ENCODE results near the gene ATP5PD.
"Not testable (repeated sequence)": the region's sequence is repeated elsewhere in the genome, so short reads cannot be mapped to it uniquely, and the experiment has no call there.

The ATP5PD gene

GRCh38 chr17:75006084-75006483 is 40.7 kb downstream of the ATP5PD start:
- peaks cover 0 to 39% of the 10 kb centered on the region in 2 experiments; a peak in 2 of 3 replicates for H3K36me3 ChIP-seq (ENCODE audit: control insufficient read depth in 2 of 2, insufficient read depth in 1 of 2, low read length in 2 of 2)
- peak; percentile 93 for TF ChIP-seq ZNF121 (tag by site-specific recombination; IDR thresholded peaks at IDR 0.05)
- H3K9me3 ChIP-seq (ENCODE audit: control insufficient read depth, insufficient read depth, low read depth, low read length); H3K27ac ChIP-seq (ENCODE audit: extremely low read depth, low read depth, low read length); H3K4me1 ChIP-seq (ENCODE audit: control insufficient read depth, insufficient read depth, low read length); H3K4me3 ChIP-seq (ENCODE audit: low read depth, low read length): not testable (repeated sequence)
- ChIA-PET POLR2A (interaction anchor here (0.8 to 1.9 kb wide), 3 partner anchors 18 to 44 kb away, joined by 3 to 7 read pairs (median 4); partner anchors contain the start of gene CDR2L), CTCF (interaction anchor here (0.7 to 4.0 kb wide), 4 partner anchors 12 to 163 kb away, joined by 3 to 37 read pairs (median 4); no protein-coding TSS in a partner anchor)

- Histone ChIP-seq H3K27ac (ENCODE audit: extremely low read depth, low read depth, low read length) (no peak overlapping the region), H3K4me1 (ENCODE audit: control insufficient read depth, insufficient read depth, low read length) (peaks cover 7% of the 10 kb centered on the region; the same call in 1 of the 2 replicates), H3K36me3 (ENCODE audit: control insufficient read depth in 2 of 2, insufficient read depth in 1 of 2, low read length in 2 of 2) (peaks cover 3 to 41% of the 10 kb centered on the region in 2 experiments; a peak in 2 of 3 replicates), H3K4me3 (ENCODE audit: low read depth, low read length) (no peak overlapping the region), H3K9me3 (ENCODE audit: control insufficient read depth, insufficient read depth, low read depth, low read length) (no peaks in the 10 kb centered on the region)
- CTCF ChIA-PET: interaction anchor here (0.7 to 4.0 kb wide), 3 partner anchors 17 to 162 kb away, joined by 3 to 37 read pairs (median 3); no protein-coding TSS in a partner anchor
- POLR2A ChIA-PET: interaction anchor here (0.5 to 1.9 kb wide), 3 partner anchors 17 to 212 kb away, joined by 3 to 7 read pairs (median 3); partner anchors contain the start of gene CDR2L
- TF ChIP-seq ZBTB20 (tag by site-specific recombination; IDR thresholded peaks at IDR 0.05): no peak
- TF ChIP-seq ZNF610 (tag by site-specific recombination; IDR thresholded peaks at IDR 0.05; ENCODE audit: borderline replicate concordance): no peak
- TF ChIP-seq ZNF214 (tag by site-specific recombination; IDR thresholded peaks at IDR 0.05; ENCODE audit: borderline replicate concordance): no peak
- TF ChIP-seq ZNF324 (tag by site-specific recombination; IDR thresholded peaks at IDR 0.05): no peak
- TF ChIP-seq, protein P1, sequence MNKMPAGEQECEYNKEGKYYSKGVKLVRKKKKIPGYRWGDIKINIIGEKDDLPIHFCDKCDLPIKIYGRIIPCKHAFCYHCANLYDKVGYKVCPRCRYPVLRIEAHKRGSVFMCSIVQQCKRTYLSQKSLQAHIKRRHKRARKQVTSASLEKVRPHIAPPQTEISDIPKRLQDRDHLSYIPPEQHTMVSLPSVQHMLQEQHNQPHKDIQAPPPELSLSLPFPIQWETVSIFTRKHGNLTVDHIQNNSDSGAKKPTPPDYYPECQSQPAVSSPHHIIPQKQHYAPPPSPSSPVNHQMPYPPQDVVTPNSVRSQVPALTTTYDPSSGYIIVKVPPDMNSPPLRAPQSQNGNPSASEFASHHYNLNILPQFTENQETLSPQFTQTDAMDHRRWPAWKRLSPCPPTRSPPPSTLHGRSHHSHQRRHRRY (tag by site-specific recombination; IDR thresholded peaks at IDR 0.05): no peak
- TF ChIP-seq, protein P2, sequence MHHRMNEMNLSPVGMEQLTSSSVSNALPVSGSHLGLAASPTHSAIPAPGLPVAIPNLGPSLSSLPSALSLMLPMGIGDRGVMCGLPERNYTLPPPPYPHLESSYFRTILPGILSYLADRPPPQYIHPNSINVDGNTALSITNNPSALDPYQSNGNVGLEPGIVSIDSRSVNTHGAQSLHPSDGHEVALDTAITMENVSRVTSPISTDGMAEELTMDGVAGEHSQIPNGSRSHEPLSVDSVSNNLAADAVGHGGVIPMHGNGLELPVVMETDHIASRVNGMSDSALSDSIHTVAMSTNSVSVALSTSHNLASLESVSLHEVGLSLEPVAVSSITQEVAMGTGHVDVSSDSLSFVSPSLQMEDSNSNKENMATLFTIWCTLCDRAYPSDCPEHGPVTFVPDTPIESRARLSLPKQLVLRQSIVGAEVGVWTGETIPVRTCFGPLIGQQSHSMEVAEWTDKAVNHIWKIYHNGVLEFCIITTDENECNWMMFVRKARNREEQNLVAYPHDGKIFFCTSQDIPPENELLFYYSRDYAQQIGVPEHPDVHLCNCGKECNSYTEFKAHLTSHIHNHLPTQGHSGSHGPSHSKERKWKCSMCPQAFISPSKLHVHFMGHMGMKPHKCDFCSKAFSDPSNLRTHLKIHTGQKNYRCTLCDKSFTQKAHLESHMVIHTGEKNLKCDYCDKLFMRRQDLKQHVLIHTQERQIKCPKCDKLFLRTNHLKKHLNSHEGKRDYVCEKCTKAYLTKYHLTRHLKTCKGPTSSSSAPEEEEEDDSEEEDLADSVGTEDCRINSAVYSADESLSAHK (tag by site-specific recombination; IDR thresholded peaks at IDR 0.05): no peak
- TF ChIP-seq, protein P3, sequence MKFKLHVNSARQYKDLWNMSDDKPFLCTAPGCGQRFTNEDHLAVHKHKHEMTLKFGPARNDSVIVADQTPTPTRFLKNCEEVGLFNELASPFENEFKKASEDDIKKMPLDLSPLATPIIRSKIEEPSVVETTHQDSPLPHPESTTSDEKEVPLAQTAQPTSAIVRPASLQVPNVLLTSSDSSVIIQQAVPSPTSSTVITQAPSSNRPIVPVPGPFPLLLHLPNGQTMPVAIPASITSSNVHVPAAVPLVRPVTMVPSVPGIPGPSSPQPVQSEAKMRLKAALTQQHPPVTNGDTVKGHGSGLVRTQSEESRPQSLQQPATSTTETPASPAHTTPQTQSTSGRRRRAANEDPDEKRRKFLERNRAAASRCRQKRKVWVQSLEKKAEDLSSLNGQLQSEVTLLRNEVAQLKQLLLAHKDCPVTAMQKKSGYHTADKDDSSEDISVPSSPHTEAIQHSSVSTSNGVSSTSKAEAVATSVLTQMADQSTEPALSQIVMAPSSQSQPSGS (tag by site-specific recombination; IDR thresholded peaks at IDR 0.05; ENCODE audit: low read depth): no peak
- no peak for TF ChIP-seq ZNF23 (tag by site-specific recombination; IDR thresholded peaks at IDR 0.05; ENCODE audit: borderline replicate concordance)
- no peak for TF ChIP-seq ZNF121 (tag by site-specific recombination; IDR thresholded peaks at IDR 0.05)
- no peak for TF ChIP-seq OVOL3 (tag by site-specific recombination; IDR thresholded peaks at IDR 0.05)
- no peak for TF ChIP-seq KLF7 (tag by site-specific recombination; IDR thresholded peaks at IDR 0.05; ENCODE audit: borderline replicate concordance)
- no peak for TF ChIP-seq TCF7L2 (IDR thresholded peaks at IDR 0.05; ENCODE audit: borderline replicate concordance, low read depth, low read length)
- TF ChIP-seq ZNF747 (tag by site-specific recombination; IDR thresholded peaks at IDR 0.05): no peak
- no peak for TF ChIP-seq ZSCAN30 (tag by site-specific recombination; IDR thresholded peaks at IDR 0.05)
- TF ChIP-seq ZBTB44 (tag by site-specific recombination; IDR thresholded peaks at IDR 0.05): no peak
- no peak for TF ChIP-seq ZNF26 (tag by site-specific recombination; IDR thresholded peaks at IDR 0.05)
- TF ChIP-seq ZNF10 (tag by site-specific recombination; IDR thresholded peaks at IDR 0.05): no peak
Measured at GRCh38 chr17:75005291-75005690, 41.5 kb downstream of the ATP5PD start.
